Hepatic stellate cell (primary cell): ENCODE results near the gene RABGAP1L.
"Not testable (repeated sequence)": the region's sequence is repeated elsewhere in the genome, so short reads cannot be mapped to it uniquely, and the experiment has no call there.

Experiments used
- DNase-seq: peaks from one replicate; pipeline ENCODE4 v3.0.0; 2011; ENCODE audit warnings: low spot score

The RABGAP1L gene

GRCh38 chr1:174999216-174999935 is 840.1 kb downstream of the RABGAP1L start:
- peak; percentile 88 for DNase-seq

- no peak for DNase-seq
Measured at GRCh38 chr1:174999936-175000696, 840.8 kb downstream of the RABGAP1L start, which contains the start of gene CACYBP. TSS of gene CACYBP (plus strand) at chr1:174999947. CDS start at chr1:175000181, 234 bp downstream.

- DNase-seq: no peak
Measured at GRCh38 chr1:175000697-175001187, 841.4 kb downstream of the RABGAP1L start.

DNA sequence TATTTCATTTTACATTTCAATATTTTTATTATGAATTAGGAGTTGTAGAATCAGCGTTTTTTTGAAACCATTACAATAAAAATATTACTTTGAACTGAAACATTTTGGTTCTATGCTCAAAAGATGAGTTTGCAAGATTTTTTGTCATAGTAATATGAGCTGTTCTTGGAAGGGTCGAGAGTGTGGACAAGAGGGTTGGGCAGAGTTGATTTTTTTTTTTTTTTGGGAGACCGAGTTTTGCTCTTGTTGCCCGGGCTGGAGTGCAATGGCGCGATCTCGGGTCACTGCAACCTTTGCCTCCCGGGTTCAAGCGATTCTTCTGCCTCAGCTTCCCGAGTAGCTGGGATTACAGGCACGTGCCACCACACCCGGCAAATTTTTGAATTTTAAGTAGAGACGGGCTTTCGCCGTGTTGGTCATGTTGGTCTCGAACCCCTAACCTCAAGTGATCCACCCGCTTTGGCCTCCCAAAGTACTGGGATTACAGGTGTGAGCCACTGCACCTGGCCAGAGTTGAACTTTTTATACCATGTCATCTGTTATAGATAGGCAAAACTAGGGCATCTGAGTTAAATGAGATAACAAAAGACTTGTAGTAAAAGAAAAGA is 843.7 kb downstream of the RABGAP1L start:
- DNase-seq: no peak

DNA sequence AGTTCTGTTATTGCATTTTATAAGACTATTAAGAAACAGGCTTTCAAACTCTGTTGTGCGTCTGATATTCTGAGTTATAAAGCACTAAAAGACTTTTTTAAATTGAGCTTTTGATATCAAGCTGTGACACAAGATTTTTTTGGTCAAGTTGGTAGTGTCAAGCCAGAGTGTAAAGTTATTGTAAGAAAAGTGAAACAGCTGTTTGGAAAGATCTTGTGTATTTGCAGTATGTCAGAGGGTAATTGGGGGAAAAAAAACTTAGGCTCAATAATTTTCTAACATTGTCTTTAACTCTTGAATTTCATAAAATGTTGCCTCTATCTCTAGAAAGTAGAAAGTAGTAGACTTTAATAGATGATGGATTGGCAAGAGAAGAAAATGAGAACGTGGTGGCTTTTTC is 844.2 kb downstream of the RABGAP1L start:
- DNase-seq: no peak

DNA sequence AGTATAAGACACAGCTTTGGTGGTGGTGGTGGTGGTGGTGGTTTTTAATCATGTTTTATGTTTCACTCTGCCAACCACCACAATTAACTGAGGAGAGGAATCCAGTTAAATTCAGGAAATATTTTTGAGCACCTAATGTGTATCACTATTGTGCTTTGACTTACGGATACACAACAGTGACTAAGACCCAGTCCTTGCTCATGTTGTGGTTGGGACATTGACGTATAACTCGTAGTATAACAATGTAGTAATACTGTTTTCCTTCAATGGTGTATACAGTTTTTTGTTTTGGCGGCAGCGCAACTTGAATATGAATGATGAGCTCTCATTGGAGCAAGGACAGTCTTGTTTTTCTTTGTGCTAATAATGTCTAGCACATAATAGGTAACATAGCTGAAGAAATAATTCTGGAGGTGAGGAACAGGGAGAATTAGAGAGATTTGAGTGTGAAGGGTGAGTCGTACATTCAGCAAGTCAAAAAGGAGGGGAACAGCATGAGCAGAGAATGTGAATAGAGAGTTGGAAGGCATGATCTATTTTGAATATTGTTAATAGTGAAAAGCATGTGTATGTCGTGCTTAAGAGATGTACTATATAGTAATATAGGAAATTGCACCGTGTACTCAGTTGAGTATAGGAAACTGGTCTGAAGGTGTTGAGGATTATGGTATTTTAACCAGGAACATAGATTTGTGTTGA is 845.9 kb downstream of the RABGAP1L start:
- no peak for DNase-seq

DNA sequence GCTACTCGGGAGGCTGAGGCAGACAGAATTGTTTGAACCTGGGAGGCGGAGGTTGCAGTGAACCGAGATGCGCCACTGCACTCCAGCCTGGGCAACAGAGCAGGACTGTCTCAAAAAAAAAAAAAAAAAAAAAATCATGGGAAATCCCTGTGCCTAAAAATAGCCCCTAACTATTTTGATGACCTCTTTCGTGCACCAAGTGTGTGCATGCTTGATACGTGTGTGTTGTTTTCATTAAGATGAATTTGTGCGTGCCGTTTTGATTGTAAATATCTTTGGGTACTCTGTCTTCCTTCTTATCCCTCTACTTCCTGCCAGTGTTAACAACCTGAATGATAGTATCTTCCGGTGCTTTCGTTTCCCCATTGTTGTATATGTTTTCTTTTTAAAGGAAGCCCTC is 850.2 kb downstream of the RABGAP1L start:
- DNase-seq: no peak

DNA sequence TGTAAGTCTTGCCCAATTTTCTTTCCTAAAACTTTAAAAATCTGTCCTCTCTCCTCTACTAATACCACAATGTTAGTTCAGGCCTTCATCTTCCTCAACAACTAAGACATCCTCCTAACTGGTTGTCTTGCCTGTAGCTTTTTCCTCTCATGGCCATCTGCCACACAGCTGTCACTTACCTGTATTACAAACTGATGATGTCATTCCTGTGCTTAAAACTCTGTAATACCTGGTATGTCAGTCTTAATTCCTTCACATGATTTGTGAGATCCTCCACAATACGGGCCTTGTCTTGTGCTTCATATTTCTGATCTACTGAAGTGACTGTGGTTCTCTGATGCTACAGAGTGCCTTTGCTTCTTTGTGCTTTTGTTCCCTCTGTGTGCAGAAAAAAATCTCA is 854.1 kb downstream of the RABGAP1L start:
- DNase-seq: no peak

DNA sequence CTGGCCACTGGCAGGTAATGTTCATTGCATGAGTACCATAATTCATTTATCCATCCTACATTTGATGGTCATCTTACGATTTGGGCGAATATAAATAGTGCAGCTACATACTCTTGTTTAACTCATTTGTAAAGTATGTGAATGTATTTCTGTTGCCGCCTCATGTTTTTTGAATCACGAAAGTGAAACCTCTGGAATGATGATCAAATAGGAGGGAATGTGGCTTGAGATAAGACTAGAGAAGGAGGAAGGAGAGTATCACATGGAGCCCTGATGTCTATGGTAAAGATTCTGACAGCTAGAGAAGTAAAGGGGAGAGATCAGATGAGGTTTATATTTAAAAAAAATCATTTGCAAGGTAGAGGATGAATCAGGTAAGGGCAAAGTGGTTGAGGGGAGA is 855.9 kb downstream of the RABGAP1L start:
- peak; percentile 59 for DNase-seq

DNA sequence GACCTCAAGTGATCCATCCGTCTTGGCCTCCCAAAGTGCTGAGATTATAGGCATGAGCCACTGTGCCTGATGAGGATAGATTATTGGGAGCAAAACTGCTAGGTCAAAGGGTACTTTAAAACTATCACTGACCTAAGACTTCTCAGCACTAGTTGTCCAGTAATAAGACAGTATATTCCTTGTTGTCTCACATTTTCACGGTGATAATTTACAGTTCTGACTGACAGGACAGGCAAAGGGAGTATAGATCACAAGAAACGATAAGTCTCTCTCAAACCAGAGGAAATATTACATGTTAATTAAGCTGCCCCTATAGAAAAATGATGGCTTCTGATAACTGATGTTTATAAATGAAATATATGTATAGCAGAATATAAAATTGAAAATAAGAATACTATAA is 860.2 kb downstream of the RABGAP1L start:
- no peak for DNase-seq

GRCh38 chr1:175023043-175023921 is 864.0 kb downstream of the RABGAP1L start, which contains the start of gene MRPS14:
TSS of gene MRPS14 (minus strand) at chr1:175023425. CDS start at chr1:175023408, 17 bp downstream.
- peak; percentile 85 for DNase-seq

DNA sequence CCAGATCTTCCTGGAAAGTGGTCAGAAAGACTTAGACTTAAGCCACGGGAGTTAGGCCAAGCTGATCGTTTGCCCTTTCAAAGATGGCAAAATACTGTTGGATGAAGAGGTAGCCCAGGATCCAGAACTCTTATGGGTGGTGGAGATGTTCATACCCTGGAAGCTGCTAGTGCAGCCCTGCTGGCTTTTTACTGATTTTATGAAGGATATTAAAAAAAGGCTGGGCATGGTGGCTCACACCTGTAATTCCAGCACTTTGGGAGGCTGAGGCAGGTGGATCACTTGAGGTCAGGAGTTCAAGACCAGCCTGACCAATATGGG is 864.6 kb downstream of the RABGAP1L start:
- DNase-seq: not testable (repeated sequence)

GRCh38 chr1:175024773-175025172 is 865.5 kb downstream of the RABGAP1L start:
- DNase-seq: no peak

DNA sequence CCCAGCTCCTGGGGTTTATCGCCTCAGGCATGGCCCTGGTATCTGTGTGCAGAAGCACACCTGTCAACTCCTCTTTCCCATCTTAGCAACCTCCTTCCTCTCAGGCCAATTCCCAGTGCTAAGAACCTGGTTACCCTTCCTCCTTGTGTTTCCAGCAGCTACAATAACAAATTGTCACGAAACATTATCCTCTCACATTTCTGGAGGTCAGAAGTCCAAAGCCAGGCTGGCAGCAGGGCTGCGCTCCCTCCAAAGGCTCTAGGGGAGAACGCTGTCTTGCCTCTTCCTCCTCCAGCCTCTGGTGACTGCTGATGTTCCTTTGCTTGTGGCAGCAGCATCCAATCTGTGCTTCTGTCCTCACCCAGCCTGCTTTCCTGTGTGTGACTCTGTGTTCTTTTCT is 874.6 kb downstream of the RABGAP1L start:
- no peak for DNase-seq

- DNase-seq: no peak
Measured at GRCh38 chr1:175034775-175035174, 875.5 kb downstream of the RABGAP1L start.

- DNase-seq: no peak
Measured at GRCh38 chr1:175035865-175036264, 876.5 kb downstream of the RABGAP1L start.

GRCh38 chr1:175036476-175036875 is 877.2 kb downstream of the RABGAP1L start:
- DNase-seq: no peak

- no peak for DNase-seq
Measured at GRCh38 chr1:175037416-175037815, 878.1 kb downstream of the RABGAP1L start.

DNA sequence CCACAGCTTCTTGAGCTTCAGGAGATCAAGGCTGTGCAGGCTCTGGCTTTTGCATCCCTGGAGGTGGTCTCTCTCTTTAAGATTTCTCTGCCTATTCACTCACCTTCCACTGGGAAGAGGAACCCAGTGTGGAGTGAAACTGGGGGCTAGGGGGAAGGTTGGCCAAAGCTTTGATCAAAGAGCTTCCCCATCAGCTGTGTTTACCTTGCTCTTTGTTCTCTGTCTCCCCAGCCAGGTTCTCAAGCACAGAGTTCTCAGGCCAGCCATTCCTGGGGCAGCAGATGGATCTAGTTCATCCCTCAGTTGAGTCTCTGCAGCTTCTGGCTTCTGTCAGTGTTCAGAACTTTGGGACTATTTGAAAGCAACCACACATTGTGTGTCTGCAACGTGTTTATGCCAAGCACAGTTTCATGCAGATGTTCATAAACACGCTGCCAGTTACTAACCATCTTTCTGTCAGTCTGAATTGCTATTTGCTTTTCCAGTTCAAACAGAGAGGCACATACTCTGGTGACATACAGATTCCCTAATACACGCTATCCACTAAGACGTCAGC is 881.1 kb downstream of the RABGAP1L start:
- no peak for DNase-seq

- no peak for DNase-seq
Measured at GRCh38 chr1:175042650-175043049, 883.3 kb downstream of the RABGAP1L start.

DNA sequence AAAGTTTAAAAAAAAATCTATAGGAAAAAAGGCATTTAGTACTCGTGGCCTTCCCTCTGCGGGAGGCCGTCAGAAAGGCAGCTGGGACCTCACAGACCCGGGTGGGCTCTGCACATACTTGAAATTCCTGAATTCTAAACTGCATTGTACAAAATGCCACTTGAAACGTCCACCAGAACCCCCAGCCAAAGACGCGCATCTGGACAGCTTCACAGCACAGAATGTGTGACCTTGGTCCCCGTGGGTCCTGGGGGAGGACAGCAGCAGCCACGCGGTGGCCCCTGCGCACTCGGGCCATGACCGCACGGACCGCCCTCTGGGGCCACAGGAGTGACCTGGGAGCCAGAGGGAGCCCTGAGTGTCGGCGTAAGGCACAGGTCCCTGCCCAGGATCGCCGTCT is 884.5 kb downstream of the RABGAP1L start:
- DNase-seq: no peak
